ENCODE measurements around the gene SPAST. TPM values are rescaled to one million over a fixed set of nuclear protein-coding genes. Genes with fewer than 3 reads are reported as not detected.

SPAST gene
- total and polyA plus RNA-seq, 9 of the 15 experiments (the other 6 are each of a cell fraction or from before 2014, with no cell fraction given) = 7.4 to 37.0 (median 19.0) TPM

- no peak for FAIRE-seq
- no peak for DNase-seq (ENCODE audit: extremely low read depth in 1 of 4, low spot score in 3 of 4)
- H3K9me3 ChIP-seq (replicated peaks; ENCODE audit: control insufficient read depth, insufficient read depth, low read depth, low read length) = no peaks in the 10 kb centered on the region
- ATAC-seq = no peak
- H2AFZ ChIP-seq (ENCODE audit: low read depth, low read length) = no peak overlapping the region
- no peaks in the 10 kb centered on the region for H3K9me1 ChIP-seq (ENCODE audit: control insufficient read depth, insufficient read depth, low read length)
- 81% methylated on average over 3 of the region's 3 CpGs for WGBS (ENCODE audit: insufficient coverage, low coverage, missing lambda C conversion rate)
- no peak overlapping the region for H3K4me3 ChIP-seq
- H3K79me2 ChIP-seq (ENCODE audit: control insufficient read depth, insufficient read depth, low read length) = no peaks in the 10 kb centered on the region
- no peak overlapping the region for H3K27ac ChIP-seq (ENCODE audit: extremely low read depth, low read depth, low read length)
- BruUV-seq (replicated peaks) = no TSS peak
- ChIA-PET POLR2A (interaction anchor here (0.8 kb wide), 1 partner anchor 48 kb away, joined by 3 read pairs; the partner anchor contains the start of gene SLC30A6), CTCF (ENCODE audit: low intra/inter-chr PET ratio) (no interaction called here)
- H3K9ac ChIP-seq (ENCODE audit: insufficient read depth in 1 of 2, low read depth in 2 of 2, low read length in 2 of 2) = no peak overlapping the region
- peaks cover 24% of the 10 kb centered on the region for H3K36me3 ChIP-seq (ENCODE audit: control insufficient read depth, insufficient read depth, low read length)
- no peak overlapping the region for H3K4me2 ChIP-seq (ENCODE audit: insufficient read depth, low read length)
- TF ChIP-seq ZNF655 (CRISPR knock-in tag; IDR thresholded peaks at IDR 0.05) = no peak
- TF ChIP-seq HSF4 (CRISPR knock-in tag; IDR thresholded peaks at IDR 0.05; ENCODE audit: borderline replicate concordance) = no peak
- TF ChIP-seq KLF13 (tag; IDR thresholded peaks at IDR 0.05; ENCODE audit: borderline replicate concordance, low read depth) = no peak
- TF ChIP-seq ATF4 (CRISPR knock-in tag; IDR thresholded peaks at IDR 0.05) = no peak
- TF ChIP-seq HMG20A (CRISPR knock-in tag; conservative IDR thresholded peaks at IDR 0.05) = no peak
- TF ChIP-seq ZNF224 (CRISPR knock-in tag; IDR thresholded peaks at IDR 0.05) = no peak
- TF ChIP-seq, protein P1, sequence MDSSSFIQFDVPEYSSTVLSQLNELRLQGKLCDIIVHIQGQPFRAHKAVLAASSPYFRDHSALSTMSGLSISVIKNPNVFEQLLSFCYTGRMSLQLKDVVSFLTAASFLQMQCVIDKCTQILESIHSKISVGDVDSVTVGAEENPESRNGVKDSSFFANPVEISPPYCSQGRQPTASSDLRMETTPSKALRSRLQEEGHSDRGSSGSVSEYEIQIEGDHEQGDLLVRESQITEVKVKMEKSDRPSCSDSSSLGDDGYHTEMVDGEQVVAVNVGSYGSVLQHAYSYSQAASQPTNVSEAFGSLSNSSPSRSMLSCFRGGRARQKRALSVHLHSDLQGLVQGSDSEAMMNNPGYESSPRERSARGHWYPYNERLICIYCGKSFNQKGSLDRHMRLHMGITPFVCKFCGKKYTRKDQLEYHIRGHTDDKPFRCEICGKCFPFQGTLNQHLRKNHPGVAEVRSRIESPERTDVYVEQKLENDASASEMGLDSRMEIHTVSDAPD (CRISPR knock-in tag; IDR thresholded peaks at IDR 0.05) = no peak
- TF ChIP-seq RFX7 (CRISPR knock-in tag; IDR thresholded peaks at IDR 0.05) = no peak
- no peak for TF ChIP-seq ZBTB12 (CRISPR knock-in tag; IDR thresholded peaks at IDR 0.05)
- TF ChIP-seq ILK (tag; IDR thresholded peaks at IDR 0.05; ENCODE audit: borderline replicate concordance, low read depth) = no peak
- TF ChIP-seq TOE1 (IDR thresholded peaks at IDR 0.05; ENCODE audit: borderline replicate concordance) = no peak
- no peak for TF ChIP-seq TOE1 (CRISPR knock-in tag; IDR thresholded peaks at IDR 0.05; ENCODE audit: borderline replicate concordance, low read depth)
- TF ChIP-seq PCBP2 (IDR thresholded peaks at IDR 0.05; ENCODE audit: low read depth, low read length, poor library complexity, severe bottlenecking) = no peak
- no peak for TF ChIP-seq SRSF1 (IDR thresholded peaks at IDR 0.05; ENCODE audit: low read depth, low read length)
- TF ChIP-seq ZNF444 (CRISPR knock-in tag; IDR thresholded peaks at IDR 0.05) = no peak
- TF ChIP-seq TAF1 (IDR thresholded peaks at IDR 0.05; ENCODE audit: control insufficient read depth, extremely low read depth, insufficient read depth, low read length, severe bottlenecking) = no peak
- H3K27me3 ChIP-seq (ENCODE audit: control insufficient read depth in 2 of 2, insufficient read depth in 2 of 2, low read length in 2 of 2) = no peaks in the 10 kb centered on the region
- intact Hi-C loops (cut with micrococcal nuclease) = no loop called here
- in situ Hi-C loops (cut with MboI) = no loop called here
- no peaks in the 10 kb centered on the region for H3K4me1 ChIP-seq (replicated peaks in 1 of 2; ENCODE audit: control insufficient read depth in 2 of 2, insufficient read depth in 2 of 2, low read length in 2 of 2)
- no peaks in the 10 kb centered on the region for H4K20me1 ChIP-seq (replicated peaks; ENCODE audit: control insufficient read depth, insufficient read depth, low read length)
Measured at GRCh38 chr2:32118055-32118454, 54.7 kb downstream of the SPAST start.

Measured in K562 (cell line).